ENCODE results near the gene WARS2.

WARS2 gene

DNA sequence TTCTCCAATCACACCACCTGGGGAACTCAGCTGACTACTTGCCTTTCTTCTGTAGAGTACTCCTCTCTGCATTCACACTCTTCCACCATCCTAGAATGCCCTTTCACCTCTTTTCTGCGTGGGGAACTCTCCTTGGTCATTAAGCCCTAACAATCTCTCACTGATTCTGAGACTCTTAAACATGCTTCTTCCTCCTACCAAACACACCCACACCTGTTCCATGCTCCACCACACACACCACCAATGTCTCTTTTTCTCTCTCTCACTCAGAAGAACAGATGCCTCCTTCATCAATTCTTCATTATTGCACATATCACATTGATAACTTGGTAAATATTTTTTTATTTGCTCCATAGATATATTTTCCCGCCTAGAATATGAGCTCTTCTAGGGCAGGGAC, 53.6 kb downstream of the WARS2 start:
- Histone ChIP-seq H3K4me1 (ENCODE audit: insufficient read depth, low read length, severe bottlenecking) (no peaks in the 10 kb centered on the region), H3K27ac (ENCODE audit: low read depth, low read length, poor library complexity, severe bottlenecking) (no peak overlapping the region), H3K27me3 (ENCODE audit: insufficient read depth, low read length) (no peaks in the 10 kb centered on the region), H3K9ac (ENCODE audit: low read length) (no peak overlapping the region), H4K20me1 (ENCODE audit: insufficient read depth, low read length) (no peaks in the 10 kb centered on the region), H3K4me2 (ENCODE audit: low read length) (no peak overlapping the region), H2AFZ (ENCODE audit: low read length) (no peak overlapping the region), H3K36me3 (ENCODE audit: insufficient read depth, low read length) (no peaks in the 10 kb centered on the region), H3K79me2 (ENCODE audit: insufficient read depth, low read length) (no peaks in the 10 kb centered on the region), H3K4me3 (ENCODE audit: low read depth, low read length, poor library complexity, severe bottlenecking) (no peak overlapping the region), H3K9me2 (ENCODE audit: low read depth, low read length) (no peaks in the 10 kb centered on the region), H3K9me3 (ENCODE audit: low read length) (peaks cover 5% of the 10 kb centered on the region), H3F3A (ENCODE audit: insufficient read depth, low read length) (no peaks in the 10 kb centered on the region)
- TF ChIP-seq EZH2 (IDR thresholded peaks at IDR 0.05; ENCODE audit: borderline replicate concordance, low read length): no peak
- TF ChIP-seq, protein P1, sequence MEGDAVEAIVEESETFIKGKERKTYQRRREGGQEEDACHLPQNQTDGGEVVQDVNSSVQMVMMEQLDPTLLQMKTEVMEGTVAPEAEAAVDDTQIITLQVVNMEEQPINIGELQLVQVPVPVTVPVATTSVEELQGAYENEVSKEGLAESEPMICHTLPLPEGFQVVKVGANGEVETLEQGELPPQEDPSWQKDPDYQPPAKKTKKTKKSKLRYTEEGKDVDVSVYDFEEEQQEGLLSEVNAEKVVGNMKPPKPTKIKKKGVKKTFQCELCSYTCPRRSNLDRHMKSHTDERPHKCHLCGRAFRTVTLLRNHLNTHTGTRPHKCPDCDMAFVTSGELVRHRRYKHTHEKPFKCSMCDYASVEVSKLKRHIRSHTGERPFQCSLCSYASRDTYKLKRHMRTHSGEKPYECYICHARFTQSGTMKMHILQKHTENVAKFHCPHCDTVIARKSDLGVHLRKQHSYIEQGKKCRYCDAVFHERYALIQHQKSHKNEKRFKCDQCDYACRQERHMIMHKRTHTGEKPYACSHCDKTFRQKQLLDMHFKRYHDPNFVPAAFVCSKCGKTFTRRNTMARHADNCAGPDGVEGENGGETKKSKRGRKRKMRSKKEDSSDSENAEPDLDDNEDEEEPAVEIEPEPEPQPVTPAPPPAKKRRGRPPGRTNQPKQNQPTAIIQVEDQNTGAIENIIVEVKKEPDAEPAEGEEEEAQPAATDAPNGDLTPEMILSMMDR (IDR thresholded peaks at IDR 0.05; ENCODE audit: low read length): no peak

DNA sequence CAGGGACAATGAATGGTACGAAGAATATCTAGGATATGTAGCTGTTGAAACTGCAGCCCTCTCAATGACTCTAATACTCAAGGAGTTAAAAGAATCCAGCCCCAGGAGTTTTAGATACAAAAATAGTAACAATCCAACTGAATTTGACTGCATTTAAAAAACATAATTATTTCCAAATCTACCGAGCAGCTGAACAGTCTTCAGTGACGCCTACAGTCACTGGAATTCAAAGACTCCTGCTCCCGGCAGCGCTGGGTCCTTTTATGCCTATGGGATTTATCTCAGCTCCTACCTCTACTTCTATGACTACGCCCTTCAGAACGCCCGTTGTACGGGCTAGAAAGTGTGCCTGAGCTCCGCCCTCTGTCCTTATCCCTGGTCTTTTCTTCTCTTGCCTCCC, 55.7 kb downstream of the WARS2 start:
- H3K9ac ChIP-seq (ENCODE audit: low read length): no peak overlapping the region
- H3K9me3 ChIP-seq (ENCODE audit: low read length): no peaks in the 10 kb centered on the region
- H2AFZ ChIP-seq (ENCODE audit: low read length): no peak overlapping the region
- no peaks in the 10 kb centered on the region for H3K36me3 ChIP-seq (ENCODE audit: insufficient read depth, low read length)
- H3F3A ChIP-seq (ENCODE audit: insufficient read depth, low read length): no peaks in the 10 kb centered on the region
- H3K27me3 ChIP-seq (ENCODE audit: insufficient read depth, low read length): no peaks in the 10 kb centered on the region
- no peaks in the 10 kb centered on the region for H3K79me2 ChIP-seq (ENCODE audit: insufficient read depth, low read length)
- no peaks in the 10 kb centered on the region for H4K20me1 ChIP-seq (ENCODE audit: insufficient read depth, low read length)
- TF ChIP-seq, protein P1 (IDR thresholded peaks at IDR 0.05; ENCODE audit: low read length): no peak
- TF ChIP-seq EZH2 (IDR thresholded peaks at IDR 0.05; ENCODE audit: borderline replicate concordance, low read length): no peak
- no peaks in the 10 kb centered on the region for H3K4me1 ChIP-seq (ENCODE audit: insufficient read depth, low read length, severe bottlenecking)
- H3K27ac ChIP-seq (ENCODE audit: low read depth, low read length, poor library complexity, severe bottlenecking): no peak overlapping the region
- no peaks in the 10 kb centered on the region for H3K9me2 ChIP-seq (ENCODE audit: low read depth, low read length)
- no peak overlapping the region for H3K4me3 ChIP-seq (ENCODE audit: low read depth, low read length, poor library complexity, severe bottlenecking)
- H3K4me2 ChIP-seq (ENCODE audit: low read length): no peak overlapping the region

DNA sequence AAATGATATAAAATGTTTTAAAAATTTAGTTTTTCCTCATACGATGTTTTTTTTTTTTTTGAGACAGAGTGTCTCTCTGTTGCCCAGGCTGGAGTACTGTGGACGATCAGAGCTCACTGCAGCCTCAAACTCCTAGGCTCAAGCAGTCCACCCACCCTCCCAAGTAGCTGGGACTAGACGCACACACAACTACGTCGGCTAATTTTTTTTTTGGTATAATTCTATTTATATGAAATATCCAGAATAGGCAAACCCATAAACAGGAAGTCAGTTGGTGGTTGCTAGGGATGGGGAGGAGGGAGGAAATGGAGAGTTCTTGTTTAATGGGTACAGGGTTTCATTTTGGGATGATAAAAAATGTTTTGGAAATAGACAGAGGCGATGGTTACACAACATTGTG, 56.5 kb downstream of the WARS2 start:
- H4K20me1 ChIP-seq (ENCODE audit: insufficient read depth, low read length): no peaks in the 10 kb centered on the region
- no peak overlapping the region for H2AFZ ChIP-seq (ENCODE audit: low read length)
- H3K79me2 ChIP-seq (ENCODE audit: insufficient read depth, low read length): no peaks in the 10 kb centered on the region
- no peak overlapping the region for H3K9ac ChIP-seq (ENCODE audit: low read length)
- H3F3A ChIP-seq (ENCODE audit: insufficient read depth, low read length): no peaks in the 10 kb centered on the region
- H3K36me3 ChIP-seq (ENCODE audit: insufficient read depth, low read length): no peaks in the 10 kb centered on the region
- no peaks in the 10 kb centered on the region for H3K9me3 ChIP-seq (ENCODE audit: low read length)
- no peaks in the 10 kb centered on the region for H3K4me1 ChIP-seq (ENCODE audit: insufficient read depth, low read length, severe bottlenecking)
- H3K4me3 ChIP-seq (ENCODE audit: low read depth, low read length, poor library complexity, severe bottlenecking): no peak overlapping the region
- H3K4me2 ChIP-seq (ENCODE audit: low read length): no peak overlapping the region
- TF ChIP-seq EZH2 (IDR thresholded peaks at IDR 0.05; ENCODE audit: borderline replicate concordance, low read length): no peak
- no peak overlapping the region for H3K27ac ChIP-seq (ENCODE audit: low read depth, low read length, poor library complexity, severe bottlenecking)
- H3K27me3 ChIP-seq (ENCODE audit: insufficient read depth, low read length): no peaks in the 10 kb centered on the region
- no peaks in the 10 kb centered on the region for H3K9me2 ChIP-seq (ENCODE audit: low read depth, low read length)

DNA sequence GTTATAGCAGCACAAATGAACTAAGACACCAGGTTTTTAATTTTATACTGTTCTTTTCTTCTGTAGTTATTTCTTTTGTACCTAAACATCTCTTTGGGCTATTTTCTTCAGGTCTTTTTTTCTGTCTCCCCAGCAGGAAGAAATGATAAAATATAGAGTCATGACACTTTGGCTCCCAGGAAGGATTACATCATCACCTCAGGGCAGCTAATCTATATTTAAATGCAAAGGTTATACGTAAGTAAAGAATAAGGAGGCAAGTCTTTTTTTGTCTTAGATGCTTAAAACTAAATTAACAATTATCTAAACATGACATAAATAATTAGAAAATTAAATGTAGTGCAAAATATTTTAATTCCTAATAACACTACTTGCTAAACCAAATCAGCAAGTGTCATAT, 57.0 kb downstream of the WARS2 start:
- no peak for TF ChIP-seq EZH2 (IDR thresholded peaks at IDR 0.05; ENCODE audit: borderline replicate concordance, low read length)
- Histone ChIP-seq H3K4me2 (ENCODE audit: low read length) (no peak overlapping the region), H3K27ac (ENCODE audit: low read depth, low read length, poor library complexity, severe bottlenecking) (no peak overlapping the region), H3K36me3 (ENCODE audit: insufficient read depth, low read length) (no peaks in the 10 kb centered on the region), H3K27me3 (ENCODE audit: insufficient read depth, low read length) (no peaks in the 10 kb centered on the region), H3F3A (ENCODE audit: insufficient read depth, low read length) (no peaks in the 10 kb centered on the region), H3K9ac (ENCODE audit: low read length) (no peak overlapping the region), H3K9me3 (ENCODE audit: low read length) (no peaks in the 10 kb centered on the region; the same call in 1 of the 2 replicates), H2AFZ (ENCODE audit: low read length) (no peak overlapping the region), H4K20me1 (ENCODE audit: insufficient read depth, low read length) (no peaks in the 10 kb centered on the region), H3K9me2 (ENCODE audit: low read depth, low read length) (no peaks in the 10 kb centered on the region), H3K79me2 (ENCODE audit: insufficient read depth, low read length) (no peaks in the 10 kb centered on the region), H3K4me3 (ENCODE audit: low read depth, low read length, poor library complexity, severe bottlenecking) (no peak overlapping the region), H3K4me1 (ENCODE audit: insufficient read depth, low read length, severe bottlenecking) (no peaks in the 10 kb centered on the region)

Data from OCI-LY1 (cell line).